Neural progenitor cell (in vitro differentiated cells): Measurements from ENCODE around the gene KCNC2. TPM values are rescaled to one million over a fixed set of nuclear protein-coding genes. Genes with fewer than 3 reads are reported as not detected.

Experiments used
- DNase-seq: peaks from one replicate; pipeline ENCODE4 v3.0.0-alpha.2; 2016; ENCODE audit warnings: low spot score
- H2AFZ ChIP-seq: fragments of 200-600 bp; sonication (generic); replicated peaks from 2 replicates; pipeline ENCODE4 v1.6.1; 2016; ENCODE audit warnings: antibody characterized with exemption
- H3F3A ChIP-seq: fragments of 200-600 bp; sonication (generic); 2 replicates; pipeline ENCODE4 v1.6.1; 2016; ENCODE audit warnings: antibody characterized with exemption, low read depth
- H3K27ac ChIP-seq: fragments of 200-600 bp; sonication (generic); 2 replicates; pipeline ENCODE4 v1.5.1; 2016; ENCODE audit warnings: mild to moderate bottlenecking
- H3K27me3 ChIP-seq: fragments of 200-600 bp; sonication (generic); 2 replicates; pipeline ENCODE4 v1.6.1; 2016; ENCODE audit warnings: mild to moderate bottlenecking, moderate library complexity
- H3K36me3 ChIP-seq: fragments of 200-600 bp; sonication (generic); 2 replicates; pipeline ENCODE4 v1.5.1; 2016
- H3K4me1 ChIP-seq: fragments of 200-600 bp; sonication (generic); 2 replicates; pipeline ENCODE4 v1.6.1; 2016; ENCODE audit warnings: mixed run types
- H3K4me2 ChIP-seq: fragments of 200-600 bp; sonication (generic); 2 replicates; pipeline ENCODE4 v1.6.1; 2016
- H3K4me3 ChIP-seq: fragments of 200-600 bp; sonication (generic); 2 replicates; pipeline ENCODE4 v1.5.1; 2016
- H3K79me2 ChIP-seq: fragments of 200-600 bp; sonication (generic); 2 replicates; pipeline ENCODE4 v1.6.1; 2016; ENCODE audit warnings: low read depth
- H3K9ac ChIP-seq: fragments of 200-600 bp; sonication (generic); 2 replicates; pipeline ENCODE4 v1.6.1; 2016
- H3K9me3 ChIP-seq: fragments of 200-600 bp; sonication (generic); 2 replicates; pipeline ENCODE4 v1.5.1; 2016; ENCODE audit warnings: low read depth
- H4K20me1 ChIP-seq: fragments of 200-600 bp; sonication (generic); 2 replicates; pipeline ENCODE4 v1.6.1; 2016; ENCODE audit warnings: low read depth
- H3K27ac Mint-ChIP-seq: 3 replicates; pipeline ENCODE4 v1.8.0; 2021; ENCODE audit warnings: mixed read lengths
- H3K27me3 Mint-ChIP-seq: 2 replicates; pipeline ENCODE4 v1.8.0; 2022; ENCODE audit warnings: low read depth, mild to moderate bottlenecking, inconsistent platforms, moderate library complexity, mixed read lengths; ENCODE audit not compliant: insufficient read depth
- H3K36me3 Mint-ChIP-seq: 3 replicates; pipeline ENCODE4 v1.8.0; 2021; ENCODE audit warnings: mixed read lengths
- H3K4me1 Mint-ChIP-seq: 3 replicates; pipeline ENCODE4 v1.8.0; 2021; ENCODE audit warnings: mixed read lengths
- H3K4me3 Mint-ChIP-seq: 3 replicates; pipeline ENCODE4 v1.8.0; 2021; ENCODE audit warnings: mild to moderate bottlenecking, moderate library complexity, mixed read lengths
- H3K9me3 Mint-ChIP-seq: 3 replicates; pipeline ENCODE4 v1.8.0; 2020; ENCODE audit warnings: mixed read lengths
- CTCF ChIP-seq: fragments of 200-600 bp; sonication (generic); IDR thresholded peaks from 2 replicates; pipeline ENCODE4 v1.5.1; 2017; ENCODE audit warnings: antibody characterized with exemption, mild to moderate bottlenecking
- EZH2 ChIP-seq: fragments of 200-600 bp; sonication (generic); IDR thresholded peaks from 2 replicates; pipeline ENCODE4 v1.6.1; 2017; ENCODE audit warnings: antibody characterized with exemption, mild to moderate bottlenecking, moderate library complexity
- EZH2phosphoT487 ChIP-seq: fragments of 200-600 bp; sonication (generic); IDR thresholded peaks from 2 replicates; pipeline ENCODE4 v1.6.1; 2017; ENCODE audit warnings: antibody characterized with exemption
- total RNA-seq: library from RNA; depleted of rRNA; stranded (reverse); fragments of >200 nt; gene quantifications from 2 replicates; pipeline ENCODE4 v1.2.3, GENCODE V29; 2015; ENCODE audit warnings: low replicate concordance

Gene KCNC2
- total RNA-seq, 1 donor from 2014 or later, result not detected

- Mint-ChIP-seq H3K36me3 (no peaks in the 10 kb centered on the region), H3K4me3 (no peak overlapping the region), H3K27ac (no peak overlapping the region), H3K9me3 (no peaks in the 10 kb centered on the region), H3K4me1 (peaks cover 4% of the 10 kb centered on the region), H3K27me3 (no peaks in the 10 kb centered on the region)
- no peak overlapping the region for H3K27ac ChIP-seq
- no peaks in the 10 kb centered on the region for H3K4me1 ChIP-seq
- no peaks in the 10 kb centered on the region for H3K27me3 ChIP-seq
- no peak overlapping the region for H3K4me2 ChIP-seq
- no peak overlapping the region for H3K9ac ChIP-seq
- no peak overlapping the region for H3K4me3 ChIP-seq
- H4K20me1 ChIP-seq, result no peaks in the 10 kb centered on the region
- no peak overlapping the region for H2AFZ ChIP-seq
- H3K9me3 ChIP-seq, result no peaks in the 10 kb centered on the region
- no peaks in the 10 kb centered on the region for H3K79me2 ChIP-seq
- TF ChIP-seq EZH2, result no peak
- no peak for TF ChIP-seq CTCF
- no peak for TF ChIP-seq EZH2phosphoT487
- no peaks in the 10 kb centered on the region for H3K36me3 ChIP-seq
- H3F3A ChIP-seq, result no peaks in the 10 kb centered on the region
- no peak for DNase-seq
Observed at GRCh38 chr12:75121036-75121705, 88.5 kb downstream of the KCNC2 start.

- Histone ChIP-seq H3F3A (no peaks in the 10 kb centered on the region), H2AFZ (no peak overlapping the region), H3K79me2 (no peaks in the 10 kb centered on the region), H3K4me2 (no peak overlapping the region), H3K36me3 (no peaks in the 10 kb centered on the region), H3K4me1 (no peaks in the 10 kb centered on the region), H3K9me3 (no peaks in the 10 kb centered on the region), H3K4me3 (no peak overlapping the region), H3K27me3 (no peaks in the 10 kb centered on the region), H3K9ac (no peak overlapping the region), H3K27ac (no peak overlapping the region), H4K20me1 (no peaks in the 10 kb centered on the region)
- Mint-ChIP-seq H3K9me3 (no peaks in the 10 kb centered on the region), H3K4me1 (peaks cover 4% of the 10 kb centered on the region), H3K36me3 (no peaks in the 10 kb centered on the region), H3K27ac (no peak overlapping the region), H3K27me3 (no peaks in the 10 kb centered on the region), H3K4me3 (no peak overlapping the region)
- DNase-seq, result no peak
- no peak for TF ChIP-seq EZH2
Observed at GRCh38 chr12:75120311-75120711, 89.3 kb downstream of the KCNC2 start.

- H3K36me3 Mint-ChIP-seq, result no peaks in the 10 kb centered on the region
- no peaks in the 10 kb centered on the region for H4K20me1 ChIP-seq
- no peak for DNase-seq
- H3K27me3 ChIP-seq, result no peaks in the 10 kb centered on the region
- no peak overlapping the region for H3K9ac ChIP-seq
- H3K4me2 ChIP-seq, result no peak overlapping the region
- TF ChIP-seq EZH2 (no peak), CTCF (no peak), EZH2phosphoT487 (no peak)
- peaks cover 4% of the 10 kb centered on the region for H3K4me1 Mint-ChIP-seq
- H3K9me3 ChIP-seq, result no peaks in the 10 kb centered on the region
- no peaks in the 10 kb centered on the region for H3K27me3 Mint-ChIP-seq
- H3K36me3 ChIP-seq, result no peaks in the 10 kb centered on the region
- no peaks in the 10 kb centered on the region for H3F3A ChIP-seq
- no peaks in the 10 kb centered on the region for H3K79me2 ChIP-seq
- H3K27ac ChIP-seq, result no peak overlapping the region
- no peaks in the 10 kb centered on the region for H3K4me1 ChIP-seq
- no peak overlapping the region for H3K27ac Mint-ChIP-seq
- no peaks in the 10 kb centered on the region for H3K9me3 Mint-ChIP-seq
- H2AFZ ChIP-seq, result no peak overlapping the region
- no peak overlapping the region for H3K4me3 Mint-ChIP-seq
- H3K4me3 ChIP-seq, result no peak overlapping the region
Observed at GRCh38 chr12:75116646-75117198, 92.9 kb downstream of the KCNC2 start.

- Mint-ChIP-seq H3K27ac (no peak overlapping the region), H3K27me3 (no peaks in the 10 kb centered on the region)
Observed at GRCh38 chr12:75115748-75116147, 93.9 kb downstream of the KCNC2 start.

More at GRCh38 chr12:75115748-75116147, 93.9 kb downstream of the KCNC2 start:
- Histone ChIP-seq H4K20me1 (no peaks in the 10 kb centered on the region), H3K4me3 (no peak overlapping the region), H3K27ac (no peak overlapping the region), H3K79me2 (no peaks in the 10 kb centered on the region), H3F3A (no peaks in the 10 kb centered on the region), H3K9me3 (no peaks in the 10 kb centered on the region), H3K9ac (no peak overlapping the region), H3K27me3 (no peaks in the 10 kb centered on the region), H2AFZ (no peak overlapping the region), H3K4me1 (no peaks in the 10 kb centered on the region), H3K36me3 (no peaks in the 10 kb centered on the region), H3K4me2 (no peak overlapping the region)
- Mint-ChIP-seq H3K36me3 (no peaks in the 10 kb centered on the region), H3K4me3 (no peak overlapping the region), H3K4me1 (peaks cover 4% of the 10 kb centered on the region), H3K9me3 (no peaks in the 10 kb centered on the region)
- TF ChIP-seq EZH2, result no peak
- DNase-seq, result no peak
